Kidney (tissue), 14 donors: ENCODE measurements around the gene AKNAD1. TPM values are rescaled to one million over a fixed set of nuclear protein-coding genes. Genes with fewer than 3 reads are reported as not detected.

ENCODE experiments used
- DNase-seq, 5 donors: peaks; one replicate each; pipeline ENCODE4 v3.0.0-alpha.2; 2013 to 2020
- FAIRE-seq: peaks from 2 replicates; lab custom pipeline; 2012; peaks lifted over from hg19 to GRCh38; lab: Jason Lieb, UNC
- H3K27ac ChIP-seq, 2 donors: one replicate each; pipeline ENCODE4 v1.7.0; 2013; ENCODE audit warnings: low read depth in 2 of 2, low read length in 2 of 2, inconsistent platforms in 1 of 2
- H3K27me3 ChIP-seq: one replicate; pipeline ENCODE4 v1.7.1; 2013; ENCODE audit warnings: low read length, inconsistent platforms; ENCODE audit not compliant: control insufficient read depth, insufficient read depth
- H3K36me3 ChIP-seq, 3 donors: one replicate each; pipeline versions ENCODE4 v1.7.0 to v1.7.1; 2013; ENCODE audit warnings: low read length in 3 of 3, control low read depth in 1 of 3, inconsistent platforms in 1 of 3; ENCODE audit not compliant: insufficient read depth in 3 of 3, control insufficient read depth in 2 of 3
- H3K4me1 ChIP-seq, 3 donors: one replicate each; pipeline versions ENCODE4 v1.7.0 to v1.7.1; 2013; ENCODE audit warnings: low read length in 3 of 3, inconsistent platforms in 1 of 3, low read depth in 1 of 3; ENCODE audit not compliant: control insufficient read depth in 2 of 3, insufficient read depth in 2 of 3
- H3K4me3 ChIP-seq, 3 donors: one replicate each; pipeline versions ENCODE4 v1.7.0 to v1.8.1; 2013; ENCODE audit warnings: low read length in 3 of 3, control low read depth in 1 of 3, inconsistent platforms in 1 of 3
- H3K9ac ChIP-seq, 3 donors: one replicate each; pipeline versions ENCODE4 v1.7.0 to v1.7.1; 2013; ENCODE audit warnings: low read length in 3 of 3, control low read depth in 1 of 3, inconsistent platforms in 1 of 3
- H3K9me3 ChIP-seq, 3 donors: one replicate each; pipeline versions ENCODE4 v1.7.0 to v1.7.1; 2013; ENCODE audit warnings: low read length in 3 of 3, control low read depth in 1 of 3, inconsistent platforms in 1 of 3; ENCODE audit not compliant: control insufficient read depth in 2 of 3, insufficient read depth in 1 of 3
- CTCF ChIP-seq: IDR thresholded peaks from 3 replicates; pipeline ENCODE4 v1.5.1; 2012; ENCODE audit warnings: mild to moderate bottlenecking, moderate library complexity, borderline replicate concordance; ENCODE audit not compliant: insufficient read depth; ENCODE audit errors: extremely low read depth
- intact Hi-C: fragments of 100-400 bp; cut with DNase I; formaldehyde crosslinking; loops from one replicate; pipeline ENCODE4 v1.11.1; 2022
- polyA plus RNA-seq: library from polyadenylated mRNA; stranded (reverse); fragments of 350-450 nt; fragmentation: Illumina TruSeq; extraction: RNeasy Lipid Tissue Mini Kit (QIAGEN cat#74804); gene quantifications from one replicate; pipeline ENCODE4 v1.2.3, GENCODE V29; 2014; ENCODE audit warnings: low read depth, low replicate concordance; ENCODE audit not compliant: insufficient read depth
- total RNA-seq: library from RNA; stranded (reverse); fragmentation: NEBNext Ultra II Directional; extraction: Animal tissue kit (Norgen Biotek cat#: 25700); gene quantifications from one replicate; pipeline ENCODE4 v1.2.1, GENCODE V29; 2021
- donor health status: control.
- donor health status: control.
- donor health status: control.
- donor health status: control.
- donor health status: control.
- donor health status: DM: yes; HTN: yes; CAD: no.
- donor health status: Normal renal cell carcinoma (clear cell type).

AKNAD1 gene
- total and polyA plus RNA-seq, 2 donors from 2014 or later = not detected

- Histone ChIP-seq H3K4me1 (no peaks in the 10 kb centered on the region), H3K27ac (no peak overlapping the region), H3K9me3 (no peaks in the 10 kb centered on the region), H3K4me3 (no peak overlapping the region), H3K36me3 (no peaks in the 10 kb centered on the region), H3K9ac (no peak overlapping the region), H3K27me3 (no peaks in the 10 kb centered on the region)
- FAIRE-seq (no peak), DNase-seq (peak in 2 of 5 donors; percentile 33 to 49)
- intact Hi-C loops = no loop called here
- TF ChIP-seq CTCF = no peak
Measured at GRCh38 chr1:108865316-108865910, 8.5 kb upstream of the AKNAD1 start.

GRCh38 chr1:108863984-108864383 lies 7.1 kb upstream of the AKNAD1 start:
- no peak for TF ChIP-seq CTCF
- no peak for DNase-seq
- Histone ChIP-seq H3K9ac (no peak overlapping the region), H3K9me3 (no peaks in the 10 kb centered on the region), H3K27ac (no peak overlapping the region), H3K27me3 (no peaks in the 10 kb centered on the region), H3K4me1 (no peaks in the 10 kb centered on the region), H3K4me3 (no peak overlapping the region), H3K36me3 (no peaks in the 10 kb centered on the region)
- intact Hi-C loops = no loop called here
- FAIRE-seq = no peak

GRCh38 chr1:108862698-108863477 lies 6.0 kb upstream of the AKNAD1 start:
- H3K9ac ChIP-seq = no peak overlapping the region
- intact Hi-C loops = no loop called here

More at GRCh38 chr1:108862698-108863477, 6.0 kb upstream of the AKNAD1 start:
- no peaks in the 10 kb centered on the region for H3K9me3 ChIP-seq
- FAIRE-seq (no peak), DNase-seq (no peak)
- no peak overlapping the region for H3K4me3 ChIP-seq
- H3K27me3 ChIP-seq = no peaks in the 10 kb centered on the region
- no peak for TF ChIP-seq CTCF
- no peaks in the 10 kb centered on the region for H3K4me1 ChIP-seq
- H3K36me3 ChIP-seq = no peaks in the 10 kb centered on the region
- H3K27ac ChIP-seq = no peak overlapping the region
